HCT116 (cell line): ENCODE data around the gene ITM2B.

ENCODE experiments used
- CEBPB ChIP-seq: IDR thresholded peaks from 2 replicates; pipeline ENCODE4 v1.6.1; 2012; ENCODE audit warnings: low read depth
- CTCF ChIP-seq, 3 experiments: fragments of 200-600 bp in 1 of 3; sonication (generic) in 1 of 3; IDR thresholded peaks in 2 of 3; conservative IDR thresholded peaks in 1 of 3; 2 replicates each; pipeline ENCODE4 v1.5.1; 2012 to 2017; ENCODE audit warnings: low read depth in 2 of 3, low read length in 2 of 3, antibody characterized with exemption in 1 of 3, borderline replicate concordance in 1 of 3, control low read depth in 1 of 3, mild to moderate bottlenecking in 1 of 3, mixed read lengths in 1 of 3, mixed run types in 1 of 3, moderate library complexity in 1 of 3; ENCODE audit not compliant: insufficient read depth in 1 of 3
- EZH2 ChIP-seq: fragments of 200-600 bp; sonication (generic); IDR thresholded peaks from 2 replicates; pipeline ENCODE4 v1.6.1; 2017; ENCODE audit warnings: antibody characterized with exemption, mixed run types
- POLR2A ChIP-seq: IDR thresholded peaks from 2 replicates; pipeline ENCODE4 v1.7.0; 2011; ENCODE audit warnings: borderline replicate concordance; ENCODE audit not compliant: insufficient read depth, insufficient read length; ENCODE audit errors: extremely low read depth
- POLR2AphosphoS5 ChIP-seq: IDR thresholded peaks from 2 replicates; pipeline ENCODE4 v1.6.1; 2011; ENCODE audit warnings: mild to moderate bottlenecking, low read depth, low read length, moderate library complexity
- RAD21 ChIP-seq: IDR thresholded peaks from 2 replicates; pipeline ENCODE4 v1.6.1; 2012; ENCODE audit warnings: low read depth, mild to moderate bottlenecking
- ZNF274 ChIP-seq: fragments of 200-500 bp; sonication (Bioruptor generic); IDR thresholded peaks from 2 replicates; pipeline ENCODE4 v1.6.1; 2014; ENCODE audit warnings: mild to moderate bottlenecking, low read depth, low read length, inconsistent platforms

- TF ChIP-seq EZH2: no peak
- no peak for TF ChIP-seq ZNF274
- TF ChIP-seq CEBPB: no peak
- TF ChIP-seq POLR2A: no peak
- TF ChIP-seq POLR2AphosphoS5: no peak
- TF ChIP-seq CTCF (IDR thresholded peaks at IDR 0.05 in 2 of 3, conservative IDR thresholded peaks at IDR 0.05 in 1 of 3; ENCODE audit: borderline replicate concordance in 1 of 3, insufficient read depth in 1 of 3, low read depth in 2 of 3, low read length in 2 of 3): no peak
- no peak for TF ChIP-seq RAD21
These were observed 1.7 kb downstream of the ITM2B start for GRCh38 chr13:48234566-48235340.
